Measurements from ENCODE around the gene YIPF3.

- TF ChIP-seq CTCF (IDR thresholded peaks at IDR 0.05; ENCODE audit: poor library complexity, severe bottlenecking) (no peak), EP300 (conservative IDR thresholded peaks at IDR 0.05; ENCODE audit: poor library complexity, severe bottlenecking) (no peak), RAD21 (conservative IDR thresholded peaks at IDR 0.05) (no peak), POLR2AphosphoS5 (IDR thresholded peaks at IDR 0.05) (no peak), EZH2 (IDR thresholded peaks at IDR 0.05; ENCODE audit: borderline replicate concordance, insufficient read depth, low read length, poor library complexity, severe bottlenecking) (no peak), TAF1 (IDR thresholded peaks at IDR 0.05; ENCODE audit: low read depth) (no peak), SMC3 (conservative IDR thresholded peaks at IDR 0.05; ENCODE audit: poor library complexity) (no peak), REST (IDR thresholded peaks at IDR 0.05; ENCODE audit: borderline replicate concordance) (no peak), MXI1 (conservative IDR thresholded peaks at IDR 0.05; ENCODE audit: poor library complexity, severe bottlenecking) (no peak)
Measured at GRCh38 chr6:43499028-43499815, 17.5 kb downstream of the YIPF3 start.

Data from neural cell (in vitro differentiated cells).